NK-92 treated with Interleukin-12 subunit alpha and Interleukin-12 subunit beta, amount 100 ng/mL, for 24 hours (cell line): Measurements from ENCODE around the gene BTBD1.

Source experiments
- DNase-seq: peaks from one replicate; lab custom pipeline; 2025; lab: John Stamatoyannopoulos, UW

The BTBD1 gene

GRCh38 chr15:83066734-83067637 is at the start of gene BTBD1:
Gene BTBD1 (minus strand): TSS chr15:83067252. CDS start chr15:83067151, 101 bp downstream.
- peak; percentile 90 for DNase-seq

- no peak for DNase-seq
Observed at GRCh38 chr15:83115831-83116565, 48.9 kb upstream of the BTBD1 start.

GRCh38 chr15:83115410-83115809 is 48.4 kb upstream of the BTBD1 start:
- no peak for DNase-seq

- no peak for DNase-seq
Observed at GRCh38 chr15:83114856-83115255, 47.8 kb upstream of the BTBD1 start.

GRCh38 chr15:83113881-83114674 is 47.0 kb upstream of the BTBD1 start:
- no peak for DNase-seq

GRCh38 chr15:83112956-83113299 is 45.9 kb upstream of the BTBD1 start:
- no peak for DNase-seq

GRCh38 chr15:83112233-83112955 is 45.3 kb upstream of the BTBD1 start:
- DNase-seq: no peak

GRCh38 chr15:83111149-83111548 is 44.1 kb upstream of the BTBD1 start:
- DNase-seq: no peak

- no peak for DNase-seq
Observed at GRCh38 chr15:83110381-83110780, 43.3 kb upstream of the BTBD1 start.

GRCh38 chr15:83109532-83109931 is 42.5 kb upstream of the BTBD1 start:
- no peak for DNase-seq

GRCh38 chr15:83108266-83109219 is 41.5 kb upstream of the BTBD1 start:
- DNase-seq: peak; percentile 65

- DNase-seq: no peak
Observed at GRCh38 chr15:83107841-83108181, 40.8 kb upstream of the BTBD1 start.

GRCh38 chr15:83106994-83107840 is 40.2 kb upstream of the BTBD1 start, which contains the start of gene TM6SF1:
Gene TM6SF1 (plus strand): TSS chr15:83107645. CDS start chr15:83107681, 36 bp downstream.
- no peak for DNase-seq

GRCh38 chr15:83105440-83105839 is 38.4 kb upstream of the BTBD1 start:
- no peak for DNase-seq

- DNase-seq: no peak
Observed at GRCh38 chr15:83104141-83104540, 37.1 kb upstream of the BTBD1 start.

- no peak for DNase-seq
Observed at GRCh38 chr15:83102346-83102745, 35.3 kb upstream of the BTBD1 start.

- DNase-seq: no peak
Observed at GRCh38 chr15:83100097-83100646, 33.1 kb upstream of the BTBD1 start.

GRCh38 chr15:83099290-83099689 is 32.2 kb upstream of the BTBD1 start:
- no peak for DNase-seq

GRCh38 chr15:83098079-83098478 is 31.0 kb upstream of the BTBD1 start:
- DNase-seq: no peak
